Fibroblast of peridontal ligament (primary cell): Measurements from ENCODE around the gene TRIM60.
"Not testable (repeated sequence)": the region's sequence is repeated elsewhere in the genome, so short reads cannot be mapped to it uniquely, and the experiment has no call there.

Experiments used
- DNase-seq: peaks from one replicate; pipeline ENCODE4 v3.0.0-alpha.2; 2010; ENCODE audit errors: extremely low read depth

Gene TRIM60

GRCh38 chr4:165053645-165054044, 21.8 kb downstream of the TRIM60 start, which contains the start of gene TRIM75:
Gene TRIM75 (plus strand): TSS chr4:165053866. CDS start chr4:165059148, 5,282 bp downstream.
- no peak for DNase-seq

GRCh38 chr4:165055601-165056000, 23.8 kb downstream of the TRIM60 start:
- DNase-seq: no peak

- no peak for DNase-seq
These were observed 26.9 kb downstream of the TRIM60 start for GRCh38 chr4:165058666-165059065.

- DNase-seq: no peak
These were observed 27.6 kb downstream of the TRIM60 start for GRCh38 chr4:165059386-165059785.

GRCh38 chr4:165060938-165061337, 29.1 kb downstream of the TRIM60 start:
- no peak for DNase-seq

- no peak for DNase-seq
These were observed 38.8 kb downstream of the TRIM60 start for GRCh38 chr4:165070560-165070959.

DNA sequence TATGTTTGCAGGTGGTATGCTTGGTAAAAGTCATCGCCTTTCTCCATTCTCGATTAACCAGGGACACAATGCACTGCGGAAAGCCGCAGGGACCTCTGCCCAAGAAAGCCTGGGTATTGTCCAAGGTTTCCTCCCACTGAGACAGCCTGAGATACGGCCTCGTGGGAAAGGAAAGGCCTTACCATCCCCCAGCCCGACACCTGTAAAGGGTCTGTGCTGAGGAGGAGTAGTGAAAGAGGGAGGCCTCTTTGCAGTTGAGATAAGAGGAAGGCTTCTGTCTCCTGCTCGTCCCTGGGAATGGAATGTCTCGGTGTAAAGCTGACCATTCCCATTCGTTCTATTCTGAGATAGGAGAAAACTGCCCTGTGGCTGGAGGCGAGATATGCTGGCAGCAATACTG, 41.5 kb downstream of the TRIM60 start:
- not testable (repeated sequence) for DNase-seq

- DNase-seq: no peak
These were observed 45.3 kb downstream of the TRIM60 start for GRCh38 chr4:165077034-165077578.

GRCh38 chr4:165079476-165079875, 47.7 kb downstream of the TRIM60 start:
- DNase-seq: no peak

- DNase-seq: not testable (repeated sequence)
These were observed 53.0 kb downstream of the TRIM60 start for GRCh38 chr4:165084787-165085186.

GRCh38 chr4:165085946-165086345, 54.1 kb downstream of the TRIM60 start:
- no peak for DNase-seq

DNA sequence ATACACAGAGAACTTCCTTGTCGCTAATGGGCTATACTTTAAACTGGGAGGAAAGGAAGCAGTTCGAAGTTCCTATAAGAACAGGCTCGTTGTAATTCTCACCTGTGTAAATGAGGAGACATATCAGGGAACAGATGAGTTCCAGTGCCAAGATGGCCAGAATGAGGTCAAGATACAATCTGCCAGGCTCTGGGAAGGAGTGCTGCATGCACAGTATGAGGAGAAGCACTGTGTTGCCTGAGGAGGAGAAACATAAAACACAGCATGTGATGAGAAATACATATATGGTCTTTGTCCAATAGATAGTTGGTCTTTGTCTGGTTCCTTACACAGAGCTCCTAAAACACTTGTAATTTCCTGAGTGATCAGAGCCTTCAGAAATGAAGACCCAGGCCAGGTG, 56.6 kb downstream of the TRIM60 start:
- DNase-seq: no peak
